ENCODE measurements around the gene RPRD1B.

The RPRD1B gene

DNA sequence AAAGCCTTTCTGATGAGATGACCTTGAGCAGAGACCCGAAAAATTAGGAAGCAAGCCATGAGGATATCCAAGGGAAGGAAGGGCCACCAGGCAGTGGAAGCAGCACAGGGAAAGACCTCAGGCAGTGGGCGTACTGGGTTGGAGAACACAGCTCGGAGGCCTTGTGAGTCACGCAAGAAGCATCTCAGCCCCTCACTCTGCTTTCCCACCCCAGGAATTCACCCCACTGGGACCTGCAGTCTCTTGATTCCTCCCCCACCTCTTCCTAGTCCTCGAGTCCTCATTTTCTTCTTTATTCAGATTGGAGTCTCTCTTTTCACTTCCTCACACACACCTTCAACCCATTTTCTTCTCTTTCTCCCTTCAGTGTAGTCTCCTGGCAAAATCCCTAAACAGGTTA is 27.0 kb downstream of the RPRD1B start:
- TF ChIP-seq, protein P1, sequence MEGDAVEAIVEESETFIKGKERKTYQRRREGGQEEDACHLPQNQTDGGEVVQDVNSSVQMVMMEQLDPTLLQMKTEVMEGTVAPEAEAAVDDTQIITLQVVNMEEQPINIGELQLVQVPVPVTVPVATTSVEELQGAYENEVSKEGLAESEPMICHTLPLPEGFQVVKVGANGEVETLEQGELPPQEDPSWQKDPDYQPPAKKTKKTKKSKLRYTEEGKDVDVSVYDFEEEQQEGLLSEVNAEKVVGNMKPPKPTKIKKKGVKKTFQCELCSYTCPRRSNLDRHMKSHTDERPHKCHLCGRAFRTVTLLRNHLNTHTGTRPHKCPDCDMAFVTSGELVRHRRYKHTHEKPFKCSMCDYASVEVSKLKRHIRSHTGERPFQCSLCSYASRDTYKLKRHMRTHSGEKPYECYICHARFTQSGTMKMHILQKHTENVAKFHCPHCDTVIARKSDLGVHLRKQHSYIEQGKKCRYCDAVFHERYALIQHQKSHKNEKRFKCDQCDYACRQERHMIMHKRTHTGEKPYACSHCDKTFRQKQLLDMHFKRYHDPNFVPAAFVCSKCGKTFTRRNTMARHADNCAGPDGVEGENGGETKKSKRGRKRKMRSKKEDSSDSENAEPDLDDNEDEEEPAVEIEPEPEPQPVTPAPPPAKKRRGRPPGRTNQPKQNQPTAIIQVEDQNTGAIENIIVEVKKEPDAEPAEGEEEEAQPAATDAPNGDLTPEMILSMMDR (IDR thresholded peaks at IDR 0.05; ENCODE audit: insufficient read depth, low read depth, low read length, missing control alignments) = no peak
- no peak for DNase-seq (ENCODE audit: low read depth)
- H3K4me3 ChIP-seq (ENCODE audit: low read length) = no peak overlapping the region

DNA sequence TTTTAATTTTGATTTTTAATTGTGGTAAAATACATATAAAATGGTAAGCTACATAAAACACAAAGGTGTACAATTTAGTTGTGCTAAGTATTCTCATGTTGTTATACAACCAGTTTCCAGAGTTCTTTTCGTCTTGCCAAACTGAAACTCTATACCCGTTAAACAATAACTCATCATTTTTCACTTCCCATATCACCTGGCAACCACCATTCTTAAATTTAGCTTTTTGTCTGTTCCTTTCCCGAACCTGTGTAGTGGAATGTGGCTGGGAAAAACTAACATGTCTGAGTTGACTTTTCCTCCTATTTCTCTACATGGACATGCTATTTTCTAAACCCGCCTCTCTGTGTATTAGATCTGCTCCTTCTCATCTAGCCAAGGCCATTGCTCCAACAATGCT is 27.6 kb downstream of the RPRD1B start:
- TF ChIP-seq, protein P1 (IDR thresholded peaks at IDR 0.05; ENCODE audit: insufficient read depth, low read depth, low read length, missing control alignments) = no peak
- no peak for DNase-seq (ENCODE audit: low read depth)
- H3K4me3 ChIP-seq (ENCODE audit: low read length) = no peak overlapping the region

DNA sequence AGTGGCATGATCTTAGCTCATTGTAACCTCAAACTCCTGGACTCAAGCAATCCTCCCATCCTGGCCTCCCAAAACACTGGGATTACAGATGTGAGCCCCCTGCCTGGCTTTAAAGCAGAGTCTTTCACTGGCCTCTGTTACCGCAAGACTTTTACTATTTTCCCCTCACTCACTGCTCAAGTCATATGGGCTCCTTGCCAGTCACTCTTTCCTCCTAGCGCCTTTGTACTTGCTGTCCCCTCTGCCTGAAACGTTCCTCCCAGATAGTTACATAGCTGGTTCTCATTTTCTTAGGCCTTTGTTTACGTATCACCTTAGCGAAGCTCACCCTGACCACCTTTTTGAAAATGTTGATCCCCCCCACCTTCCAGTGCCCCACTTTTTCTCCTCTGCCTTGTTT is 29.3 kb downstream of the RPRD1B start:
- TF ChIP-seq, protein P1 (IDR thresholded peaks at IDR 0.05; ENCODE audit: insufficient read depth, low read depth, low read length, missing control alignments) = no peak
- DNase-seq (ENCODE audit: low read depth) = no peak
- no peak overlapping the region for H3K4me3 ChIP-seq (ENCODE audit: low read length)

DNA sequence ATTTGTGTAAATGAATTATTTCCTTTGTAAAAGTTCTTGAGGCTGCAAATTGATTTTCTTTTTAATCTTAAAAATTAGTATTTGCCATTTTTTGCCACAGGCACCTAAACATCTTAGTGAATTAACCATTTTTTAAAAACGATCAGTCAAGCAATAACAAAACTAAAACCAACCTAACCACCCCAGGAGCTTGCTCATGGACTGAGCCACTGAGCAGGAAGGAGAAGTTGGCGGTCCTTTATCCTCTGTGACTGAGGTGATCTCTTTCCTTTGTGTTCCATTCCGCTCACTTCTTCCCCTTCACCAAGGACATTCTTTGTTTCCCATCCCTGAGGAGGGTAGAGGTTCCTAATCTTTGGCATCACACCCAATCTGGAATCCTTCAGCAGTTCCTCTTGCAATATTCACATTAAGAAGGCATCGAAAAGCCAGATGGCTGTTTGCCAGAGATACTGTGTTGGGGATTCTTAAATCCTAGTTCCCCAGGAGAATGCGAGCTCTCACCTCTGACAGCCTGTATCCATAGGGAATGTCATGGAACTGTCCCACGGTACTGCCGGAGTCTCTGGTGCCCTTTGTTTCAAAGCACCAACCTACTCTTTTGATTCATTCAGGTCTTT is 30.5 kb downstream of the RPRD1B start:
- no peak overlapping the region for H3K4me3 ChIP-seq (ENCODE audit: low read length)
- no peak for DNase-seq (ENCODE audit: low read depth)
- TF ChIP-seq, protein P1 (IDR thresholded peaks at IDR 0.05; ENCODE audit: insufficient read depth, low read depth, low read length, missing control alignments) = no peak

DNA sequence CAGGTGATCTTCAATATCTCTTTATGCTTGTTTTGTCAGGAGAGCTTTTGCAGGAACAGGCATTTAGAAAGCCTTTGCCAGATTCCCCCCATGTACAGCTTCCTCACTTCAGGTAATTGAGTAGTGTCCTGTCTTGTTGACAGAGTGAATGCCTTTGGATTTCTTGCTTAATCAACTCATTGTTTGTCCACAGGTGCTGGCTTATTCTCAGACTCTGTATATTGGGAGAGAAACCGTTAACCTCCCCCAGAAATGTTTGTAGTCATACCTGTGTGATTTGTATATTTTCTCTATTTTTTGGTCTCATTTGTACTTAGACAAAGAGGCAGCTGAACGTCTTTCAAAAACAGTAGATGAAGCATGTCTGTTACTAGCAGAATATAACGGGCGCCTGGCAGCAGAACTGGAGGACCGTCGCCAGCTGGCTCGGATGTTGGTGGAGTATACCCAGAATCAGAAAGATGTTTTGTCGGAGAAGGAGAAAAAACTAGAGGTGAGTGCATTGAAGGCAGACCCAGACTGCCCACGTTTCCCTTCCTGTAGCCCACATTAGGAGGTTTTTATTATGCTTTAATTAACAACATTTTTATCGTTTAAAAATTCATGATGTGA is 32.3 kb downstream of the RPRD1B start:
- TF ChIP-seq, protein P1 (IDR thresholded peaks at IDR 0.05; ENCODE audit: insufficient read depth, low read depth, low read length, missing control alignments) = no peak
- no peak for DNase-seq (ENCODE audit: low read depth)
- no peak overlapping the region for H3K4me3 ChIP-seq (ENCODE audit: low read length)

DNA sequence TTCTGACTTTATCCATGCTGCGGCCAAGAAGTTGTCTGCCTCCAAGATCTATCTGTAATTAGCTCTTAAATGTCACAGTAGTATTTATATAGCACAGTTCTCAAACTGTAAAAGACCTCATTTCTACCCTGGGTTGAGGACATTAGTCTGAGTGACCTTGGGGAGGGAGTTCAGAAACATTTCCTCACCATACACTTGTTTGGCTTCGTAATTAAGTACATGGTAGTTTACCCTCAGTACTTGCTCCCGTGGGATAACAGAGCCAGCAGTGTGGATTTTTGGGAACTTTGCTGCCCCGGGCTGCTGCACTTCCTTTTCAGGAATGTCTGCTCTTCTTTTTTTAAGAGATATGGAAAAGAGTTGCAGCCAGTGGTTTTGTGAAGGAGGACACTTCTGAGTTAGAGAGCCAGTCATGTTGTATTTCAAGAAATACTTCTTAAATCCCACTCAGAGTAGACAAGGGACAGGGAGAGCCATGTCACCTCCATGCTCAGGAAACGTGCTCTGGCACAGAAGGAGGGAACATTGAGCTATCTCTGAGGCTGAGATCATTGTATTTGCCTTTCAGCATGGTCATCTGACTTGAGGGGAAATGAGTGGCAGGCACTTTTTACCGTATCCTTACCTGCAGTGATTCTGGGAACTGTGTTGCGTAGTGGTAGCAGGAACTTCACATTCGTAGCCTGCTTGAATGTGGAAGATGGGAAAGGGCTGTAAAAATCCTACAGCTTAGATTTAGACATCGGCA is 33.6 kb downstream of the RPRD1B start:
- TF ChIP-seq, protein P1 (IDR thresholded peaks at IDR 0.05; ENCODE audit: insufficient read depth, low read depth, low read length, missing control alignments) = no peak
- DNase-seq (ENCODE audit: low read depth) = no peak
- H3K4me3 ChIP-seq (ENCODE audit: low read length) = no peak overlapping the region

Data from epithelial cell of esophagus (primary cell).